ENCODE results near the gene PSMB3.

GRCh38 chr17:38705523-38705802 is 47.1 kb upstream of the PSMB3 start:
- TF ChIP-seq, protein P1, sequence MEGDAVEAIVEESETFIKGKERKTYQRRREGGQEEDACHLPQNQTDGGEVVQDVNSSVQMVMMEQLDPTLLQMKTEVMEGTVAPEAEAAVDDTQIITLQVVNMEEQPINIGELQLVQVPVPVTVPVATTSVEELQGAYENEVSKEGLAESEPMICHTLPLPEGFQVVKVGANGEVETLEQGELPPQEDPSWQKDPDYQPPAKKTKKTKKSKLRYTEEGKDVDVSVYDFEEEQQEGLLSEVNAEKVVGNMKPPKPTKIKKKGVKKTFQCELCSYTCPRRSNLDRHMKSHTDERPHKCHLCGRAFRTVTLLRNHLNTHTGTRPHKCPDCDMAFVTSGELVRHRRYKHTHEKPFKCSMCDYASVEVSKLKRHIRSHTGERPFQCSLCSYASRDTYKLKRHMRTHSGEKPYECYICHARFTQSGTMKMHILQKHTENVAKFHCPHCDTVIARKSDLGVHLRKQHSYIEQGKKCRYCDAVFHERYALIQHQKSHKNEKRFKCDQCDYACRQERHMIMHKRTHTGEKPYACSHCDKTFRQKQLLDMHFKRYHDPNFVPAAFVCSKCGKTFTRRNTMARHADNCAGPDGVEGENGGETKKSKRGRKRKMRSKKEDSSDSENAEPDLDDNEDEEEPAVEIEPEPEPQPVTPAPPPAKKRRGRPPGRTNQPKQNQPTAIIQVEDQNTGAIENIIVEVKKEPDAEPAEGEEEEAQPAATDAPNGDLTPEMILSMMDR (IDR thresholded peaks at IDR 0.05; ENCODE audit: insufficient read depth, low read length) = no peak
- TF ChIP-seq, protein P2, sequence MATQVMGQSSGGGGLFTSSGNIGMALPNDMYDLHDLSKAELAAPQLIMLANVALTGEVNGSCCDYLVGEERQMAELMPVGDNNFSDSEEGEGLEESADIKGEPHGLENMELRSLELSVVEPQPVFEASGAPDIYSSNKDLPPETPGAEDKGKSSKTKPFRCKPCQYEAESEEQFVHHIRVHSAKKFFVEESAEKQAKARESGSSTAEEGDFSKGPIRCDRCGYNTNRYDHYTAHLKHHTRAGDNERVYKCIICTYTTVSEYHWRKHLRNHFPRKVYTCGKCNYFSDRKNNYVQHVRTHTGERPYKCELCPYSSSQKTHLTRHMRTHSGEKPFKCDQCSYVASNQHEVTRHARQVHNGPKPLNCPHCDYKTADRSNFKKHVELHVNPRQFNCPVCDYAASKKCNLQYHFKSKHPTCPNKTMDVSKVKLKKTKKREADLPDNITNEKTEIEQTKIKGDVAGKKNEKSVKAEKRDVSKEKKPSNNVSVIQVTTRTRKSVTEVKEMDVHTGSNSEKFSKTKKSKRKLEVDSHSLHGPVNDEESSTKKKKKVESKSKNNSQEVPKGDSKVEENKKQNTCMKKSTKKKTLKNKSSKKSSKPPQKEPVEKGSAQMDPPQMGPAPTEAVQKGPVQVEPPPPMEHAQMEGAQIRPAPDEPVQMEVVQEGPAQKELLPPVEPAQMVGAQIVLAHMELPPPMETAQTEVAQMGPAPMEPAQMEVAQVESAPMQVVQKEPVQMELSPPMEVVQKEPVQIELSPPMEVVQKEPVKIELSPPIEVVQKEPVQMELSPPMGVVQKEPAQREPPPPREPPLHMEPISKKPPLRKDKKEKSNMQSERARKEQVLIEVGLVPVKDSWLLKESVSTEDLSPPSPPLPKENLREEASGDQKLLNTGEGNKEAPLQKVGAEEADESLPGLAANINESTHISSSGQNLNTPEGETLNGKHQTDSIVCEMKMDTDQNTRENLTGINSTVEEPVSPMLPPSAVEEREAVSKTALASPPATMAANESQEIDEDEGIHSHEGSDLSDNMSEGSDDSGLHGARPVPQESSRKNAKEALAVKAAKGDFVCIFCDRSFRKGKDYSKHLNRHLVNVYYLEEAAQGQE (IDR thresholded peaks at IDR 0.05; ENCODE audit: insufficient replicate concordance, low read depth) = no peak
